Bone marrow (tissue), 2 donors: ENCODE results near the gene GAB1.

Experiments used
- DNase-seq, 2 donors: peaks; one replicate each; lab custom pipeline; 2025; lab: John Stamatoyannopoulos, UW

The GAB1 gene

DNA sequence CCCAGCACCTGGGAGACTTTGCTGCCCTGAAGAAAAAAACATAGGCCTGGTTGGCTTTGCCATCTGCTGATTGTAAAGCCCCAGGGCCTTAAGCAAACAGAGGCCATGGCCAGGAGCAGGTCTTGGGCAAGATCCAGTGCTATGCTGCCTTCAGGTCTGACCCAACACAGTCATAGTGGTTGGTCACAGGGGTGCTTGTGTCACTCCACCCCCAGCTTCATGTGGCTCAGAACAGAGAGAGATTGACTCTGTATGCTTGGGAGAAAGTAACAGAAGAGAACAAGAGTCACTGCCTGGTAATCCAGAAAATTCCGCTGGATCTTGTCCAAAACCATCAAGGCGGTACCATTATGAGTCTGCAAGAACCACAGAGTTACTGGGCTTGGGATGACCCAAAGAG, 152.4 kb downstream of the GAB1 start:
- DNase-seq, result no peak

DNA sequence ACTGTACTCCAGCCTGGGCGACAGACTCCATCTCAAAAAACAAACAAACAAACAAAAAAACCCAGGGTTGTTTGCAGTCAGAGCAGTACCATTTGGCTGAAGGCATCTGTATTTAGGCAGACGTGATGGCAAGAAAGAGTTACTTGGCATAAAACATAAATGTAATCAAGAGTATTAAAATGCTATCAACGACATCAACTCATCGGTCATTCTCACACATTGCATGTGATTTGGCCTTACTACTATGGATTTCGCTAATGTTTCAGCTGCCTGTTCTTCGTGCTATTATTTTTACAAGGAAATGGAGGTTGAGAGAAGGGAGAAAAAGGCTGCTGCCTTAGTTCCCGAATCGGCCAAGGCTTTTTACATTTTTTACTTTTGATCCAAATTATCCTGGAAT, 161.3 kb downstream of the GAB1 start:
- no peak for DNase-seq

DNA sequence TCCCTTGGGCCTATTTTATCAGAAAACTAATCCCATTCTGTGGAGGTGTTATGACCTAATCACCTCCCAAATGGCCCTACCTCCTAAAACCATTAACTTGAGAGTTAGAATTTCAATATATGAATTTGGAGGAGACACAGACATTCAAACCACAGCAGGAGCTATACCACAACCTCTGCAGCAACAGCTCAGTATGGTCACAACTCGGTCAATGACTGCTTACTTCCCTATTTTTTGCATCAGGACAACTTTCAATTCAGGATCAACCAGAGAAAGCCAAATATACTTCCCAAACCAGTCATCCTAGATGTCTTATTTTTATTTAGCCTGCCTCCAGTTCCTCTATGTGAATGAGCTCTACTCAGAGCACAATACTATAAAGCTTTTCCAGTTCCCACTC, 165.6 kb downstream of the GAB1 start:
- peak in 1 of 2 donors; percentile 17 for DNase-seq

DNA sequence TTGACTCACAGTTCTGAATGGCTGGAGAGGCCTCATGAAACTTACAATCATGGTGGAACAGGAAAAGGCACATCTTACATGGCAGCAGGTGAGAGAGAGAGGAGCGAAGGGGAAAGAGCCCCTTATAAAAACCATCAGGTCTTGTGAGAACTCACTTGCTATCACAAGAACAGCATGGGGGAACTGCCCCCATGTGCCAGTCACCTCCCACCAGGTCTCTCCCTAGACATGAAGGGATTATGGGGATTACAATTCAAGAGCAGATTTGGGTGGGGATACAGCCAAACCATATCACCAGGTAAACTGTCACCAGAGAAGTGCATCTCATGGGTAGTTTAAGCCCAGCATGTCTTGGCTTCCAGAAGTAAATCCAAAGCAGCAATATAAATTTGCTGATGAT, 169.4 kb downstream of the GAB1 start:
- DNase-seq, result no peak

DNA sequence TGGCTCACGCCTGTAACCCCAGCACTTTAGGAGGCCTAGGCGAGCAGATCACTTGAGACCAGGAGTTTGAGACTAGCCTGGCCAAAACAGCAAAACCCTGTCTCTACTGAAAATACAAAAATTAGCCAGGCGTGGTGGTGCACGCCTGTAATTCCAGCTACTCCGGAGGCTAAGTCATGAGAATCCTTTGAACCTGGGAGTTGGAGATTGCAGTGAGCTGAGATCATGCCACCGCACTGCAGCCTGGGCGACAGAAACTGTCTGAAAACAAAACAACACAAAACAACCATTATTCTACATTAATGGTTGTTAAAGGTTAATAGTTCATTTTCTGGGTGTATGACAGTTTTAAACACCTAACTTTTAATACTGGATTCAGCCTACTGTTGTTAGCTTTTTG, 175.2 kb downstream of the GAB1 start:
- DNase-seq, result no peak

DNA sequence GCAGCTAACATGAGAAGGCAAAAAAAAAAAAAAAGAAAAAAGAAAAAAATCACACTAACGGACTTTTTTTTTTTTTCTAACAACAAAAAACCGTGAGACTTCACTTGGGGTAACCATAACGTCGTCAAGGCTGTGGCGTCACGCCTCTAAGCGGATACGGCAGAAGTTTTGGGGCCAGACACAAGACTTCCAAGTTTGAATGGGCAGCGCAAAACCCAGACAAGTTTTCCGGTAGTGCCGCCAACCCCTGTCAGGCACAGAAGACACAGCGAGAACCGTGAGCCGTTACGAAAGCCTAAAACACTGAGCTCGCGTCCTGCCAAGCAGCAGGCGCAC, 176.3 kb downstream of the GAB1 start:
- no peak for DNase-seq

DNA sequence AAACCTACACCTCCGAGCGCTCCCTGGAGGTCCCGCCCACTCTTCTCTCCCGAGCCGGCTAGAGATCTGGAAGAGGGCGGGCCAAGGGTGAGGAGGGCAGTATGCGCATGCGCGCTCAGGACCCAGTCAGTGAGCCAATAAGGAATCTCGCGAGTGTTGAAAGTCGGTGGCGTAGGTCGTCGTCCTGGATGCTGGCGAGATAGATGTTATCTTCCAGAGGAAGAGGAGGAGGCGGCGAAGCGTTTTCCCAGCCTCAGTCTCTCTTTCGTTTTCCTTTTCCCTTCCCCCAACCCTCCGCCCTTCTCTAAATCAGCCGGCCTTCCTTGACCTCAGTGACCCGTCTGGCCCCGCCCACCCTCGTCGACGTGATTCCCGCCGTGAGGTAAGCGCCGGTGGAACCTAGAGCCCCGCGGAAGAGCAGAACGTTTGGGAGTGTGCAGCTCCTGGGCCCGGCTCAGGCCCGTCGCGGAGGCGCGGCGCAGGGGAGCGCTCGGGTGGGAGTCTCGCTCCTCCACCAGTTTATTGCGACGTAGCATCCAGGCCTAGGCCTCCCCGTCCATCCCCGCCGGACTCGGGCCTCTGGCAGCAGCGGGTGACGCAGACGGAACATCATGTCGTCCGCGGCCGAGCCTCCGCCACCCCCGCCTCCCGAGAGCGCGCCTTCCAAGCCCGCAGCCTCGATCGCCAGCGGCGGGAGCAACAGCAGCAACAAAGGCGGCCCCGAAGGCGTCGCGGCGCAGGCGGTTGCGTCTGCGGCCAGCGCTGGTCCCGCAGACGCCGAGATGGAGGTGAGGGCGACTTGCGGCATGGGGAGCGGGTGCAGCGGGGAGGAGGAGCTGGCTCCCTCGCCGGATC, 176.9 kb downstream of the GAB1 start, which contains the start of gene SMARCA5:
Gene SMARCA5, plus strand, starts transcription at position 389 of the 855 bp plus-strand sequence. Its CDS starts 223 bp downstream, at position 612.
- peak; percentile 98 to 99 for DNase-seq

DNA sequence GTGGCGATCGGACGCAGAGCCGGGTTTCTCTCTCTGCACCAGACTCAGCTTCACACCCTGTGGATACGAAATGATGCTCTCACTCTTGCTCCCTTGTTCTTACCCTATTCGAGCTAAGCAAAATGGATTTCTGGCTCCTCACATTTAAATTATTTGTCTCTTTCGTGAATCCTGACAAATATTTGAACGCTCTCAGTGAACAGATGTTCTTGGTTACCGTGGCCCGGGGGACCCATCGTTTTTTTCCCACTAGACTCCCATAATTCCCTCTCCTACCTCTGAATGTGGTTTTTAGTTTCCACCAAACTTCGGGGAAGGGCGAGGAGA, 177.5 kb downstream of the GAB1 start:
- no peak for DNase-seq

DNA sequence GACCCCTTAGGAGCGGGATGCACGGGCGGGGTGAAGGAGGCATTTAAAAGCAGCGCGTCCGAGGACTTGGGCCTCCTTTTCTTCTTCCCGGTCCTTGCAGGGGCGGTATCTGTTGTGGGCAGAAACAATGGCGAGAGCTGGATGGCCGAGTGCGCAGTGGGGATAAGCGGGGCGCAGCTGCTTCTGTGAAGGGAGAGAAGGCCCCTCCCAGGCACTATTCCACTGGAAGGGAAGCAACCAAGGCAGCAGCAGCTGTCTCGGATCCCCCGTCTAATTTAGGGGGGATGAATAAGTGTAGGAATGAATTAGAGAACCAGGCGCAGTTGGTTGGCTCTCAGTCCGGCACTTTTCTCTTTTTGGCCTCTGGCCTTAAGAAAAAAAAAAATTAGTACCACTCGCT, 177.8 kb downstream of the GAB1 start:
- peak in 1 of 2 donors; percentile 10 for DNase-seq

DNA sequence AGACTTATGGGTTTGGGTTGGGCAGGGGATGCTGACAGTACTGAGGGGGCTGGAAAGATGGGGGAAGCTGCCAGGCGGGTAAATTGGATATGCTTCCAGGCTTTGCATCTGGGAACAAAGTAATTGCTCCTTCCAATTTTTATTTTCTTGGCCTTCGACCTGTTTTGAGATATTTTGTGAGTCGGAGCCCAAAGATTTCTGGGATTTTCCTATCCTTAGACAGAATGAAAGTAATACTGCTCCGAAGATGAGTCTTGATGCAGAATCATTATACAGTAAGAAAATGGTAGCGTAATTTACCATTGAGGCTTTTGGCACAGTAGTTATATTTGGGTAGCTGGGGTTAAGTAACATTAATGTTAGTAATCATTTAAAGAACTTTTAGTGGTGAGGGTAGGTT, 178.2 kb downstream of the GAB1 start:
- no peak for DNase-seq

DNA sequence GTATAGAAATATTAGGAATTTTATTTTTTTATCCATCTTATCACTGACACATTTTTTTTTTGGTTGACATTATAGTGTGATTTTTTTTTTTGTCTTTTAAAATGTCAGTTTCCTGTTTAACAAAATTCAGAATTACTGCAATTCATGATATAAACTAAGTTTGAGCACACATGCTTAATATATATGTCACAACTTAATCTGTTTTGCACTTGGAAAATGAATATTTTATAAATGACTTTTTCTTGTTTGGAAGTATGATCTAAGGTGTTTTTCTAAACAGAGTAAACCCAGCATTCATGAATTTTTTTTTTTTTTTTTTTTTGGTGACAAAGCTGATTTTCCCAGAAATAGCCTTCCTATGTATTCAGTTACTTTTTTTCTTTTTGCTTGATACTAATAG, 179.2 kb downstream of the GAB1 start:
- DNase-seq, result no peak

DNA sequence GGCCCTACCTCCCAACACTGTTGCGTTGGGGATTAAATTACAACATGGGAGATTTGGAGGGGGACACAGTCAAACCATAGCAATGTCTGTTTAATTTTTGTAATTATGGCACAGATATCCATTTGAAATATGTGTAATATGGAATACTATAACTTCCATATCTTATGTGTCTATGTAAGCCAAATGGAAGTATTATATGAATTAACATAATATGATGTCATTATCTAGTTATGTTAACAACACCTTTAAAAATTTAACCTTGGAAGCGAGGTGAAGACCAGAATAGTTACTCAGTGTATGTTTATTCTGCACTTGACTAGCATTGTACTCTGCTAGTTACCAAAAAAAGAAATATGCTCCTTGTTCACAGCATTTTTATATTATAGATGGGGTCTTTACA, 181.1 kb downstream of the GAB1 start:
- no peak for DNase-seq
